ENCODE measurements around the gene CFTR. TPM values are rescaled to one million over a fixed set of nuclear protein-coding genes. Genes with fewer than 3 reads are reported as not detected.

Gene CFTR
- total RNA-seq, 2 experiments from 2014 or later = not detected

DNA sequence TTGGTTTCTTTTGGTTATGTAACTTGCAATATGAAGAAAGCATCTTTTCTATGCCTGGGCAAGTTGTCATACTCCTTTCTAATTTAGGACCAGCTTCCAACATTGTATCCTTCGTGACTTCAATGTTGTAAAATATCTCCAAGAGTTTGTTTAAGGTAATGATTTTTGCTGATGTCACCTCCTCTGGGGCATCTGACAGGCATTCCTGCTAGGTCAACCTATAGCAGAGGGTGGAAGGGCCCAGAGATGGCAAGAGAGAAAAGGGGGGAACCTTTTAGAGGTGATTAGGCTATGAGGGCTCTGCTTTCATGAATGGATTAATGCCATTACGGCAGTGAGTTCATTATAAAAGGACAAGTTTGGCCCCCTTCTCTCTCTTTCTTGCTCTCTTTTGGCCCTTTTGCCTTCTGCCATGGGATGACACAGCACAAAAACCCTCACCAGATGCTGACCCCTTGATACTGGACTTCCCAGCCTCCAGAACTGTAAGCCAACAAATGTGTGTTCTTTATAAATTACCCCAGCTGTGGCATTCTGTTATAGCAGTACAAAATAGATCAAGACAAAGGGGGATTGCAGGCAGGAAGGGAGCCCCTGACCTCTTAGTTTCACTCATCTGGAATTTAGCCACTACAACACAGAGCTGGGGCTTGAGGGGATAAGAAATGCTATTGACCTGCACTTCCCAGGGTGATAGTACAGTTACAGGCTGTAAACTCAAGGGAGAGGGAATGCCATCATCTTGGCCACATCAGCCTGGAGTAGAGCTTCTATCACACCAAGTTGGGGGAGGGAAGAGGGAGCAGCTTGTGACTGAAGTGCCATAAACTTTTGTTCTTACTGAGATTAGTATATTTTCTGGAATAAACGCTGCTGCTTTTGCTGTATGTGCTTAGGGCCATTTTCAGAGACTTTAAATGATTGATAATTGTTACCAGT is 195.9 kb downstream of the CFTR start:
- H3K27me3 Mint-ChIP-seq = no peaks in the 10 kb centered on the region
- no peak overlapping the region for H3K4me3 Mint-ChIP-seq
- ATAC-seq (ENCODE audit: low read depth) = no peak
- H3K4me1 Mint-ChIP-seq = no peaks in the 10 kb centered on the region
- no peak for DNase-seq
- no peak overlapping the region for H3K27ac Mint-ChIP-seq
- no peaks in the 10 kb centered on the region for H3K9me3 Mint-ChIP-seq
- POLR2A ChIA-PET = no interaction called here
- H3K36me3 Mint-ChIP-seq = no peaks in the 10 kb centered on the region

DNA sequence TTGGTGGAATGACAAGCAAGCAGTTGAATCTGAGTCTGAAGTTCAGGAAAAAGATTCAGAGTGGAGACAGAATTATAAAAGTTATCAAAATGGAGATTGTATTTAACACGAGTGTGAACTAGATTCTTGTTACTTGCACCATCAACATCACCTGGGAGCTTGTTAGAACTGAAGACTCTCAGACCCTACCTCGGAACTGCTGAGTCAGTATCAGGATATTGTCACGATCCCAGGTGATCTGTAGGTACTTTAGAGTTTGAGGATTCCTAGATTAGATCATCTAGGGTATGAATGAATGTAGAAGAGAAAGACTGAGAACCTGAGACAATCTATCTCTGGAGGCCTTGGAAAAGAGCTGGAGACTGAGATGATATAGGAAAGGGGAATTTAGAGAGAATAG is 199.3 kb downstream of the CFTR start:
- no peak overlapping the region for H3K27ac Mint-ChIP-seq
- POLR2A ChIA-PET = no interaction called here
- H3K27me3 Mint-ChIP-seq = no peaks in the 10 kb centered on the region
- ATAC-seq (ENCODE audit: low read depth) (no peak), DNase-seq (no peak)
- H3K9me3 Mint-ChIP-seq = no peaks in the 10 kb centered on the region
- no peak overlapping the region for H3K4me3 Mint-ChIP-seq
- no peaks in the 10 kb centered on the region for H3K36me3 Mint-ChIP-seq
- no peaks in the 10 kb centered on the region for H3K4me1 Mint-ChIP-seq

DNA sequence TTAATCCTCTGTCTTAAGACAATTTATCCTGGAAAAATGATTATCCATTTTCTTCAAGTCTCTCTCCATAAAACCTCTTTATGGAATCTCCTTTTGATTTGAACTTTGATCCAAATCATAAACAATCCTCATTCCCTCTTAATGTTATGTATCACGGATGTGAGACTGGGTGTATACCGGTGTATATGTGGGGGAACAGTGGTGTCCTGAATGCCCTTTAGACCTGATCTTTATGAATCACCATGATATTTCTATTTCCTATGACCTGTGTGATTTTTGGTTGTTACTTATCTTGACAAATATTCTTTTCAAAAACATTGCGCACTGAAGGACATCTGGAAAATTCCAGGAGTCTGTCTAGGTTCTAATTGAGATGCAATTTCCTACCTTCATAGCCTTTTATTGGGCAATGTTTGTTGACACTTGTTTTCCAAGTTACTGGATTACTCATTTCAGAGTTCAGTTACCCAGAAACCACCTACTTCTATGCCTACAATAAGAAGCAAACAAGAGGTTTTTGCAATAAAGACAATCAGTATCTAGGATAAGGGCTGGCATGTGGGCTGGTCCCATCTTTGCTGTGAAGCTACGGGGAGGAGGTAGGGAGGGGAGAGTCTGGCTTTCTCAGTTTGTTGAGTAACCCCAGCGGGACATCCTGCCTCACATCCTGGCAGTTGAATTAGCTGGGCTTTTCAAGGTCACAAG is 203.0 kb downstream of the CFTR start:
- no peaks in the 10 kb centered on the region for H3K9me3 Mint-ChIP-seq
- H3K27me3 Mint-ChIP-seq = no peaks in the 10 kb centered on the region
- POLR2A ChIA-PET = no interaction called here

GRCh38 chr7:117683430-117684175 is 203.8 kb downstream of the CFTR start:
- Mint-ChIP-seq H3K27ac (no peak overlapping the region), H3K36me3 (no peaks in the 10 kb centered on the region)
- no peak for ATAC-seq (ENCODE audit: low read depth)

More for the DNA sequence above, 203.0 kb downstream of the CFTR start:
- Mint-ChIP-seq H3K27ac (no peak overlapping the region), H3K4me3 (no peak overlapping the region), H3K36me3 (no peaks in the 10 kb centered on the region), H3K4me1 (no peaks in the 10 kb centered on the region)
- DNase-seq = no peak
- ATAC-seq (ENCODE audit: low read depth) = no peak

GRCh38 chr7:117685795-117686194 is 206.0 kb downstream of the CFTR start:
- DNase-seq (no peak), ATAC-seq (ENCODE audit: low read depth) (no peak)
- H3K27me3 Mint-ChIP-seq = no peaks in the 10 kb centered on the region
- no peaks in the 10 kb centered on the region for H3K36me3 Mint-ChIP-seq
- POLR2A ChIA-PET = no interaction called here
- H3K27ac Mint-ChIP-seq = no peak overlapping the region
- H3K9me3 Mint-ChIP-seq = no peaks in the 10 kb centered on the region
- H3K4me3 Mint-ChIP-seq = no peak overlapping the region
- no peaks in the 10 kb centered on the region for H3K4me1 Mint-ChIP-seq

More at GRCh38 chr7:117683430-117684175, 203.8 kb downstream of the CFTR start:
- H3K27me3 Mint-ChIP-seq = no peaks in the 10 kb centered on the region
- POLR2A ChIA-PET = no interaction called here
- DNase-seq = no peak
- H3K4me3 Mint-ChIP-seq = no peak overlapping the region
- no peaks in the 10 kb centered on the region for H3K4me1 Mint-ChIP-seq
- no peaks in the 10 kb centered on the region for H3K9me3 Mint-ChIP-seq

GRCh38 chr7:117686311-117686935 is 206.6 kb downstream of the CFTR start:
- no peak for ATAC-seq (ENCODE audit: low read depth)
- H3K27ac Mint-ChIP-seq = no peak overlapping the region
- H3K27me3 Mint-ChIP-seq = no peaks in the 10 kb centered on the region
- H3K9me3 Mint-ChIP-seq = no peaks in the 10 kb centered on the region
- no peak for DNase-seq
- no peak overlapping the region for H3K4me3 Mint-ChIP-seq
- no peaks in the 10 kb centered on the region for H3K36me3 Mint-ChIP-seq
- H3K4me1 Mint-ChIP-seq = no peaks in the 10 kb centered on the region
- POLR2A ChIA-PET = no interaction called here

DNA sequence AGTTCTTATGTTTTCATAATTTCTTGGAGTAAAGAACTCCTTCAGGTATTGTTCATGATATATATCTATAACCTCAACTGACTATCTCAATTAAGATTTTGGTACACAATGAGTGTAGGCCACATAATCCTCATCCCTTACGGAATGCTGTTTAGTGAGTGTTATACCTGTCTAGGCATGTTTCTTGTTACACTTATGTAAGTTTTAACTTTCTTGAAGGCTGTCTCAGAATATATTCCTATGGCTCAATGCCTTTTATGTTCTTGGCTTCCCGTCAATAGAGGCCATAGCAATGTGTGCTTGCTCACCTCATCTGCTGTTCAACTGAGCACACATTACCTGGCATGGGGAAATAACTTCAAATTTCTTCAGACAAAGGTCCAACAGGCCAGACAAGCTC is 208.3 kb downstream of the CFTR start:
- ATAC-seq (ENCODE audit: low read depth) (no peak), DNase-seq (no peak)
- Mint-ChIP-seq H3K27ac (no peak overlapping the region), H3K36me3 (no peaks in the 10 kb centered on the region), H3K27me3 (no peaks in the 10 kb centered on the region), H3K4me1 (no peaks in the 10 kb centered on the region), H3K4me3 (no peak overlapping the region), H3K9me3 (no peaks in the 10 kb centered on the region)
- POLR2A ChIA-PET = no interaction called here

DNA sequence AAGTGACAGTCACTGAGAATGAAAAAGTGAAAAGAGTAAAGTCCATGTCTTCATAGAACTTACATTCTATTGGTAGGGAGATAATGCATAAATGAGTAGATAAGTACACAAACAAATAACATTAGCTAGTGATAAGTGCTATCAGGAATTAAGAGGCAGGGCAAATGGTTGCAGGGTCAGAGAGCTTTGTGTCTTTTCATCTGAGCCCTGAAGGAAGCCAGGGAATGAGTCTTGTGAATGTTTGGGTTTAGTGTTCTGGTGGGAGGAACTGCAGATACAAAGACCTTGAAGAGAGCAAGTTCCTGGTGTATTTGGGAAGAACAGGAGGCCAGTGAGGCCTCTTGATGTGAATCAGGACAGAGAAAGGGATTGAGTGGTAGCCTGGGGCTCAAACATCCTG is 209.6 kb downstream of the CFTR start:
- no peak overlapping the region for H3K27ac Mint-ChIP-seq
- no peak overlapping the region for H3K4me3 Mint-ChIP-seq
- POLR2A ChIA-PET = no interaction called here
- no peaks in the 10 kb centered on the region for H3K27me3 Mint-ChIP-seq
- no peaks in the 10 kb centered on the region for H3K36me3 Mint-ChIP-seq
- no peaks in the 10 kb centered on the region for H3K9me3 Mint-ChIP-seq
- no peak for DNase-seq
- ATAC-seq (ENCODE audit: low read depth) = no peak
- no peaks in the 10 kb centered on the region for H3K4me1 Mint-ChIP-seq

GRCh38 chr7:117690147-117690546 is 210.3 kb downstream of the CFTR start:
- POLR2A ChIA-PET = no interaction called here
- no peak overlapping the region for H3K27ac Mint-ChIP-seq
- ATAC-seq (ENCODE audit: low read depth) (no peak), DNase-seq (no peak)
- H3K36me3 Mint-ChIP-seq = no peaks in the 10 kb centered on the region
- no peaks in the 10 kb centered on the region for H3K27me3 Mint-ChIP-seq
- H3K9me3 Mint-ChIP-seq = no peaks in the 10 kb centered on the region
- H3K4me1 Mint-ChIP-seq = no peaks in the 10 kb centered on the region
- no peak overlapping the region for H3K4me3 Mint-ChIP-seq

DNA sequence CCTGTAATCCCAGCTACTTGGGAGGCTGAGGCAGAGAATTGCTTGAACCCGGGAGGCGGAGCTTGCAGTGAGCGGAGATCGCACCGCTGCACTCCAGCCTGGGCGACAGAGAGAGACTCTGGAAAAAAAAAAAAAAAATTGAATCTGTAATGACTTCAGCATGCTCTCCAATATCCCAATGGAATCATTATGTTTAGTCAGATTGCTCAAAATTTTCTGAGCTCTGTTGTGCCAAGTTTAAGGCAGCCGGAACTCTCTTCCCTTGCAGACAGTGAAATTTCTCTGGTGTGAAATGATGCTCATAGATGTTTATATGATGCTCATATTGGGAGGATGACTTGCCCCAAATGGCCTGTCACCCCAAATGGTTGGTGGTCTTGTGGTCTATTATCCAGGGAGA is 212.5 kb downstream of the CFTR start:
- ATAC-seq (ENCODE audit: low read depth) (no peak), DNase-seq (no peak)
- H3K27me3 Mint-ChIP-seq = no peaks in the 10 kb centered on the region
- H3K27ac Mint-ChIP-seq = no peak overlapping the region
- POLR2A ChIA-PET = no interaction called here
- no peak overlapping the region for H3K4me3 Mint-ChIP-seq
- H3K4me1 Mint-ChIP-seq = no peaks in the 10 kb centered on the region
- H3K9me3 Mint-ChIP-seq = no peaks in the 10 kb centered on the region
- H3K36me3 Mint-ChIP-seq = no peaks in the 10 kb centered on the region

GRCh38 chr7:117698018-117698417 is 218.2 kb downstream of the CFTR start:
- POLR2A ChIA-PET = no interaction called here
- no peaks in the 10 kb centered on the region for H3K9me3 Mint-ChIP-seq
- H3K27ac Mint-ChIP-seq = no peak overlapping the region
- no peak for ATAC-seq (ENCODE audit: low read depth)
- no peaks in the 10 kb centered on the region for H3K4me1 Mint-ChIP-seq
- no peak overlapping the region for H3K4me3 Mint-ChIP-seq
- no peaks in the 10 kb centered on the region for H3K36me3 Mint-ChIP-seq
- DNase-seq = no peak
- H3K27me3 Mint-ChIP-seq = no peaks in the 10 kb centered on the region

DNA sequence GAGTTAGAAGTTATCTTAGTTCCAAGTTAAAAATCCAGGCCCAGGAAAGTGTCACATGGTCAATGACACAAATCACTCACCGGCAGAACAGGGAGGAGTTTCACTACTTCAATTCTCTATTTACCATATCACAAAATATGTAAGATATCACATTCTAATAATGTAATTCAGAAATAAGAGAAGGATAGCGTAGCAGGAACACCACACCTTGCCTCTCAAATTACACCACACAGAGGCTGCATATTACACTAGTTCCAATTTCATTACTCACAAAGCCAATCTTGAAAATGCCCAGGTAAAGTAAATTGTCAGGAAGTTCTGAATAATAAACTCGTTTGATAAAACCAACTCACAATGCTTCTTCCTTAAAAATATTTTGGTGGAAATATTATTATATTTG is 224.2 kb downstream of the CFTR start:
- Mint-ChIP-seq H3K27me3 (no peaks in the 10 kb centered on the region), H3K4me1 (no peaks in the 10 kb centered on the region), H3K9me3 (no peaks in the 10 kb centered on the region), H3K27ac (no peak overlapping the region), H3K36me3 (no peaks in the 10 kb centered on the region), H3K4me3 (no peak overlapping the region)
- POLR2A ChIA-PET = no interaction called here
- DNase-seq (no peak), ATAC-seq (ENCODE audit: low read depth) (no peak)

- no peak for ATAC-seq (ENCODE audit: low read depth)
- no peak for DNase-seq
- Mint-ChIP-seq H3K4me1 (no peaks in the 10 kb centered on the region), H3K4me3 (no peak overlapping the region), H3K27me3 (no peaks in the 10 kb centered on the region), H3K9me3 (no peaks in the 10 kb centered on the region), H3K36me3 (no peaks in the 10 kb centered on the region), H3K27ac (no peak overlapping the region)
- POLR2A ChIA-PET = no interaction called here
Measured at GRCh38 chr7:117705630-117706029, 225.8 kb downstream of the CFTR start.
